HEK293 (cell line): ENCODE data around the gene VTN.

Source experiments
- CTCF ChIP-seq: fragments of 450-650 bp; formaldehyde crosslinking; IDR thresholded peaks from 2 replicates; pipeline ENCODE4 v1.5.1; 2016; ENCODE audit warnings: missing biosample characterization, missing genetic modification characterization
- TSHZ1 ChIP-seq: fragments of 450-650 bp; formaldehyde crosslinking; IDR thresholded peaks from 2 replicates; pipeline ENCODE4 v1.5.1; 2016; ENCODE audit warnings: missing biosample characterization, missing genetic modification characterization, borderline replicate concordance
- ZBTB1 ChIP-seq: fragments of 450-650 bp; formaldehyde crosslinking; IDR thresholded peaks from 2 replicates; pipeline ENCODE4 v1.5.1; 2016; ENCODE audit warnings: missing biosample characterization, missing genetic modification characterization
- ZNF138 ChIP-seq: fragments of 450-650 bp; formaldehyde crosslinking; IDR thresholded peaks from 2 replicates; pipeline ENCODE4 v1.5.1; 2016; ENCODE audit warnings: missing biosample characterization, missing genetic modification characterization, borderline replicate concordance
- ZNF23 ChIP-seq: fragments of 450-650 bp; formaldehyde crosslinking; IDR thresholded peaks from 2 replicates; pipeline ENCODE4 v1.5.1; 2016; ENCODE audit warnings: missing biosample characterization, missing genetic modification characterization, borderline replicate concordance
- ZNF37A ChIP-seq: fragments of 450-650 bp; IDR thresholded peaks from 2 replicates; pipeline ENCODE4 v1.5.1; 2018; ENCODE audit warnings: missing biosample characterization, missing genetic modification characterization
- ZNF416 ChIP-seq: fragments of 450-650 bp; formaldehyde crosslinking; IDR thresholded peaks from 2 replicates; pipeline ENCODE4 v1.5.1; 2016; ENCODE audit warnings: missing biosample characterization, missing genetic modification characterization
- ZNF707 ChIP-seq: fragments of 450-650 bp; formaldehyde crosslinking; IDR thresholded peaks from 2 replicates; pipeline ENCODE4 v1.5.1; 2016; ENCODE audit warnings: missing biosample characterization, missing genetic modification characterization

- no peak for TF ChIP-seq ZNF23
- TF ChIP-seq ZBTB1 (tag by site-specific recombination), result no peak
- no peak for TF ChIP-seq CTCF
- no peak for TF ChIP-seq TSHZ1 (tag by site-specific recombination)
- TF ChIP-seq ZNF138 (tag by site-specific recombination), result no peak
- no peak for TF ChIP-seq ZNF37A (tag by site-specific recombination)
- no peak for TF ChIP-seq ZNF707 (tag by site-specific recombination)
- TF ChIP-seq ZNF416, result no peak
Measured at GRCh38 chr17:28384281-28385036, 14.4 kb upstream of the VTN start.
